Endometrial microvascular endothelial cells (primary cell): ENCODE data around the gene PCTP. TPM values are rescaled to one million over a fixed set of nuclear protein-coding genes. Genes with fewer than 3 reads are reported as not detected.

Experiments
- in situ Hi-C: cut with HindIII; loops from 2 replicates; pipeline ENCODE4 v1.10.0; 2017; ENCODE audit warnings: low sequenced_read_pairs, low pct_unique_long_range_greater_than_20kb; ENCODE audit errors: inconsistent ontology term
- total RNA-seq: library from RNA; depleted of rRNA; stranded (reverse); fragments of >200 nt; gene quantifications from one replicate; pipeline ENCODE4 v1.2.3, GENCODE V29; 2015; ENCODE audit errors: inconsistent ontology term

The PCTP gene
- total RNA-seq = 36.7 TPM

DNA sequence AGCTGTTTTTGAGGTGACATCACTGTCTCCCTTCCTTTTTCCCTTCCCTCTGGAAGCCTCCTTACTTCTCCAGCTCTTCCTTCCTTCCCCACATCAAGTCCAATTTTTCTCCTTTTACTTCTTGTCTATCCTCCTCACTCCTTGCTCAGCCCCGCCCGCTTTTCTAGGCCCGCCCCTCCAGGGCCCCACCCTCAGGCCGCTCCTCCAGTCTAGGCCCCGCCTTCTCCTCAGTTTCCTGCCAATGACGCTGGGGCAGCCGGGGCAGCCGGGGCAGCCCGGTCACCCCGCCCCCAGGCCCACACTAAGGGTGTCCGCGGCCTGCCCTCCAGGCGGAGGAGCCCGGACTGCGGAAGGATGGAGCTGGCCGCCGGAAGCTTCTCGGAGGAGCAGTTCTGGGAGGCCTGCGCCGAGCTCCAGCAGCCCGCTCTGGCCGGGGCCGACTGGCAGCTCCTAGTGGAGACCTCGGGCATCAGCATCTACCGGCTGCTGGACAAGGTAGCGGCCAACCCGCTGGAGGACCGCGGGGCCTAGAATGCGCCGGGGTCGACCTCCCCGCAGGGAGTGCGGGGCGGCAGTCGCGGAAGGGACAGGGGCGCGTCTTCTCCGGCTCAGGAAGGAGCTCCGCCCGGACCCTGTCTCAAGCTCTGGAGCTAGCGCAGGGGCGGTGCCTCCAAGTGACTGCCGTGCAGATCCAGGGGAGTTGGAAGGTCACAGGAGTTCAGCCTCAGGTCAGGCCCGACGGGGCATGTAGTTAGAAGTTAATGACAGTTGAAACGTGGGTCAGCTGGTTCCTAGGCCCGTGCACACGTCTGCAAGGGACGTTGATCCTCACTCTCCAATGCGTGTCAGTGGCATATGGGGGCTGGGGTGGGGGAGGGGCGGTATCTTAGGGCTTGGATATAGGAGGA is at the start of gene PCTP:
Gene PCTP, plus strand, starts transcription at position 302 of the 908 bp plus-strand sequence. Its CDS starts 53 bp downstream, at position 355.
- in situ Hi-C loops = no loop called here

DNA sequence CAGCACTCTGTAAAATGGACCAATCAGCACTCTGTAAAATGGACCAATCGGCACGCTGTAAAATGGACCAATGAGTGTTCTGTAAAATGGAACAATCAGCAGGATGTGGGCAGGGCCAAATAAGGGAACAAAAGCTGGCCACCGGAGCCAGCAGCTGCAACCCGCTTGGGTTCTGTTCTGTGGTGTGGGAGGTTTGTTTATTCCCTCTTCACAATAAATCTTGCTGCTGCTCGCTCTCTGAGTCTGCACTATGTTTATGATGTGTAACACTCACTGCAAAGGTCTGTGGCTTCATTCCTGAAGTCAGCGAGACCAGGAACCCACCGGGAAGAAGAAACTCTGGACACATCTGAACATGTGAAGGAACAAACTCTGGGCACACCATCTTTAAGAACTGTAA is 48.7 kb upstream of the PCTP start:
- in situ Hi-C loops = no loop called here

DNA sequence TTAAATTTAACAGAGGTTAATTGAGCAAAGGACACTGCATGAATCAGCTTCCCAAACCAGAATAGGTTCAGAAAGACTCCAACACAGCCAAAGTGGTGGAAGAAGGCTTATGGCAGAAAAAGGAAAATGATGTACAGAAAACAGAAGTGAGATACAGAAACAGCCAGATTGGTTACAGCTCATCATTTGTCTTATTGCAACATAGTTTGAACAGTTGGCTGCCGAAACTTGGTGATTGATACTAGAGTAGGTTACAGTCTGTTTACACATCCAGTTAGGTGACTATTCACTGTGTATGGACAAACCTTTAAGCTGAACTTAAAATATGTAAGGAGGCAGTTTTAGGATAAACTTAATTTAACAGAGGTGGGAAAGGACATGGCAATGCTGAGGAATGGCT is 46.5 kb upstream of the PCTP start:
- in situ Hi-C loops = no loop called here

DNA sequence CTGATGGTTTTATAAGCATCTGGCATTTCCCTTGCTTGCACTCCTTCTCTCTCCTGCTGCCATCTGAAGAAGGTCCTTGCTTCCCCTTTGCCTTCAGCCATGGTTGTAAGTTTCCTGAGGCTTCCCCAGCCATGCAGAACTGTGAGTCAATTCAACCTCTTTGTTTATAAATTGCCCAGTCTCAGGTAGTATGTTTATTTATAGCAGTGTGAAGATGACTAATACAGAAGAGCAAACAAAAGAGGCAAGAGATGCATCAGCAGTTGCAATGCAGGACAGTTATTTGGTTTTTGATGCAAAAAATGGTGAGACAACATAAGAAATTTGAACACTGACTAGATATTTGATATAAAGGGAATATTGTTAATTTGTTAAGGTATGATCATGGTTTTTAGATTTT is 45.0 kb upstream of the PCTP start:
- in situ Hi-C loops = no loop called here

DNA sequence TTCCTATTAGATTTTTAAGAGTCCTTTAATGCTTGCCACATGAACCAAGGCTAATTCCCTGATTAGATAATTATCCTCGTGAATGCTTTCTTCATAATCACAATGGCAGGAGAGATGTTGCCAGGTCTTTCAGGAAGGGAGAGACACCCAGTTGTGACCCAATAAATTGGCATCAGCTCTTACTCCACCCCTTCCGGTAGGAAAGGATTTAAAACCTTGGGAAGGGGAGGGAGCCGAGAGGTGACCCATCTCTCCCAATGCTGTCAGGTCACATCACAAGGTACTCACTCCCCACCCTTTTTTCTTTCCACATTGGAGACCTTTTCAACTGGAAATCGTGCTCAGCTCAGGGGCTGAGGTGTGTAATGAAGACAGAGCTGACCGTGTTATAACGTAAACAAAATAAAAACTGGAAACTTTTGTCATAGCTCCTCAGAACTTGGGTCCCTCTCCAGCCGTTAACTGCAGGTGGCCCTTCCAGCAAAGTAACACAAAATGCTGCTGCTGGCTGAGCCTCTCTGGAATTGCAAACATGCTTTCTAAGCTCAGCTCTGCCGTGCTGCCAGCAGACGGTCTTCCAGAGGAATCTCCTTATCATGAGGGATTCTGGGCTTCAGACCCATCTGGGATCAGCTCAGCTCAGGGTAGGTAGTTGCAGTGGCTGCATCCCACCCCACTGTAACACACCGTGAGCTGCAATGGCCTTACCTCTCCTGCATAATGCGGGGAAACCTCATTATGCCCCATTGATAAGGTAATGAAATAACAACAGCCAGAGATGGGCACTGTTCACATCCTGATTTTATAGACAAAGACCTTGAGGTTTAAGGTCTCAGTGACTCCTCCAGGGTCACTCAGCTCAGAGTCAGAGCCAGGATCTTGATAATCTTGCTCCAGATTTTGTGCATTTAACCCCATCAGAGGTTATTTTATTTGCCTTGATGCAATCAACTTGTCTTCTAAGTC is 43.8 kb upstream of the PCTP start:
- in situ Hi-C loops = no loop called here

DNA sequence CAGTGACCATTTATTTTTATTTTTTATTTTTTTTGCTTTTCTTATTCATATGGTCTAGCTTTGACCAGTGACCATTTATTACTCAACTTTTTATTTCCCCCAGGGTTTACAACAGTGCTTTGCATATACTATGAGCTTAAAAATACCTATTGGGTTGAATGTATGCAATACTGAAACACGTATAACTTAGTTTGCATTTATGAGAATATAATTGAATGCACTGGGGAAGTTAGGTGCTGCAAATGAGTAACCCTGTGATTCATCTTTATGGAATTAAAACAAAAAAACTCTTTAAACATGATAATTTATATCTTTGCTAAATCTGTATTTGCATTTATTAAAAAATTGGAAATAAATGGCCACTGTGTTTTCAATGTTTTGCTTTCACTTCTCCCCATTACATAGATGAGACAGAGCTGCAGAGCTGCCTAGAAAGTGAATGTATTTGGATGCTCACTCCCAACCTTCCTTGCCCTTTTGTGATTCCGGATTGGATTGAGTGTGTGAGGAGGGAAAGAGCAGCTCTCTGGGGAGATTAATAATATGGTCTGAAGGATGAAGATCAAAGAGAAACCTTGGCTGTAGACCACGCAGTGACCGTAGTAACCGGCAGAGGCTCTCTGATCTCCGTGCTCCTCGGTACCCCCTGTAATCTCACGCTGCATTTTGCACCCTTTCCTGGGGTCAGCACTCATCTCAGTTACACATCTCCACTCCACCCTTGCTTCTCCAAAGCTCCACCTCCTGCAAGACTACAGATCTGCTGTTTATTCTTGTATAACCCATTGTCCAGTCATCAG is 42.5 kb upstream of the PCTP start:
- in situ Hi-C loops = no loop called here

DNA sequence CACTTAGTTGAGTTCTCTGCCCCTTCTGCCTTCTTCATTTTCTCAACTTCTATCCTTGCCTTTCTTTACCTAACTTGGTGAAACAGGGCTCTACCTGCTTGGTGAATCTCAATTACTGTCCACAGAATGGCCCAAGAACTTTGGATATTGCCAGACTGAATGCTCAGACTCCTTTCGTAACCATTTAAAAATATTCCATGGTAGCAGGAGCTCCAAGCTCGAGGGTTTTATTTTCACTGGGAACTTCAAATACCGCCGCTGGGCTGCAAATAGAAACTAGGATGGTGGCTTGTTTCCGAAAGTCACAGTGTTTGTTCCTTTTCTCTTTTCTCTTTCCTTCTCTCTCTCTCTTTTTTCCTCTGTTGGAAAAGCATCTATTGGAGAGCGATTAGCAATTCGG is 41.4 kb upstream of the PCTP start:
- in situ Hi-C loops = no loop called here

DNA sequence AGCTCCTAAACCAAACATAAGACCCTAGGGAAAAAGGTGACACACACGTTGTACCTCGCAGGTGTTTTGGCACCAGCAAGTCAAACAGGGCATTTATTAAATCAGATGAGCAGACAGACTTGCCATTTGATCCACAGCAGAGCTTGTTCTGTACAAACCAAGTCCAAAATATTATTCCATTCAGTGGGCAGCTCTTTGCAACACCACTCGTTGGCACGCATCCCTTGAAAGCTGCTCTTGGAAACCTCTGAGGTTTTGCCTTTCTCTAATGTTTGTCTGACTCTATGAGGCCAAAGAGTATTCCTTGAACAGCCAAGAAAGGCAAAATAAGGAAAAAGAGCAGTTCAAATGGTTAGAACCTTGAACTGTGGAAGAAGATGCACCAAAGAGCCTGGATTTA is 40.9 kb upstream of the PCTP start:
- in situ Hi-C loops = no loop called here

DNA sequence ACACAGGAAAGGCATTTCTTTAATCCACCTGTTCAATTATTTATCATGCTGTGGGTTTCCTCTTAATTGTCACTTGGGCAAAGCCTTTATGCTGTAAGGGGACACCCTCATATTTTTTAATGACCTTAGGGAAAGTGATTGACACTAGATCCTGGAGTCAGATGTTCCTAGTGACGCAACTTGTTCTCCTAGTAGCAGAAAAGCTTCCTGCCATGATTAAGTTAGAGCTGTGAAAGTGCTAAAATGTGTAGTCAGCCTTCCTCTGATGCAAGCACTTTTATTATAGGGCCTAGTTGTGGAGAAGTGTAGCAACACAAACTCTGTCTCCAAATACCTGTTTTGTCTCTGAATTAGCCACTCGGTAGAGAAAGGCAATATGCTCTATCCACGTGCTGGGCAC is 40.4 kb upstream of the PCTP start:
- in situ Hi-C loops = no loop called here

DNA sequence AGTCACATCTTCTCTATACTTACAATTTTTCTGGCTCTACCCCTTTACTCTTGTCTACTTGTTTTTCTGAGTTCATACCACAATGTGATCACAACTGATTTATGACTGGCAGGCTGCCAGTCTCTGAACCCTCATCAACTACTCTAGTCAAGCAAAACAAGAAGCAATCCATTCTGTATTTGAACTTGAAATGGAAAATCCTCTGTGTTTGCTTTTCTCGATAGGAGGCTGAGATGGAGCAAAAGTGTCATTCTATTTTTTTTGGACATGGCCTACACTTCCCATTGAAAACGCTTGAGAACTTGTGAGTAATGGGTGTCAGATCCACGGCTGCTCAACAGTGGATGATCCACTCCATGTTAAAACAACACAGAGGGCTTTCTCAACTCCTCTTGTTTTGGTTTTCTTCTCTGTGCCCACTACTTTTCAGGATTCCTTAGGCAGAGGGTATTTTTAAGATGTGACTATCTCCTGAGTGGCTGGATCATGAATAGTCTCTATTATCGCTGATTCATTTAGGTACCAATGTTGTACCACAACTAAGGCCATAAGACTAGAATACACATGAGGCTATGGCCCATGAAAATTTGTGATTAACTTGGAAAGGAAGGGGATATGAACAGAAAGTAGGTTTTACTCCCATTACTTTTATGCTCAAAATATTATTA is 39.9 kb upstream of the PCTP start:
- in situ Hi-C loops = no loop called here

DNA sequence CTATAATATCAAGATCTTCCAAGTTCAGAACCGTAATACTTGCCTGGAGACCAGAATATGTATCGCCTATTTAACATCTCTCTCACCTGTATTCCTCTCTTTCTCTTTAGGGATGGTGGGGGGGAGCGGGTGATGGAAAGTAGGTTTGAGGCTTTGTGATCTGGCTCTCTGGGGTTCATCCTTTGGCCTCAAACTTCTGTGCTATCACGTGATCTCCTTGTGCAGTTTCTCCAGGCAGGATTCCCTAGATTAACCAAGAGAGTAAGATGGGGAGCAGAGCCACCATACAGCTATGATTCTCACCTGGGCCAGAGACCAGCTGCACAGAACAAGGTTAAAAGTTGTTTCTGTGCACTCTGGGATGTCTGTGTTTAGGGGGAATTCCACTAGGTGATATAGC is 33.4 kb upstream of the PCTP start:
- in situ Hi-C loops = no loop called here

DNA sequence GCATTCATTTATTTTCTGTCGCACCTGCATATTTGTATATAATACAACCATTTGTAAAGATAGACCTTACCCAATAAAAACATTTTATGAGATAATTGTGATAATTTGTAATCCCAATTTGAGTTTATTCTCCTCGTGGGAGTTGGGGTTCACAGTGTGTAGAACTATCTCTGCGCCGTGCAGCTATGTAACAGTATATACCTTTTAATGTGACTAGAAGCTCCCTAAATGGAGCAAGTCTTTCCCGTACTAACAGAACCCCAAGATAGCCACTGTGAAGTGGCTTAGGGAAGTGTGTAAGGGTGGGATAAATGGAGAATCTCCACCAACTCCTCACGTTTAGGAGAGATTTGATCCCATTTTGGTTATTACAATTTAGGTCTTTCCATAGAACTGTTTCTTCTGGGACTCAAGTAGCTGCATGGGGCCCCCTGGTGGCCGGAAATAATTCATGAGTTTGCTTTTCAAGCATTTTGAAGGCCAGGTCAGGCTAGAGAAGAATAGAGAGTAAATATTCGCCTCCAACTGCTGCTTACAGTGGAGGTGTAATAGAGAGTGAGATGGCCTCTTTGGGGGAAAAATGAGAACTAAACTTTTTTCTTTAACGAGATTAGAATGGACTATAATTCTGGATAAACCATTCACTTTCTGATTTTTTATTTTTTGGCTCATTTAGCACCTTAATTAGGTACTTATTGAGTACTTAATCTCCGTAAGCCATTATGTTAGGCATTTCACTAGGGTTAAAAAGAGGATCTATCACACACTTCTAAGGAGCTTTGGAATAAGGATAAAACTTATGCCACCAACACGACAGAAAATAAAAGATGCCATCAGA is 32.7 kb upstream of the PCTP start:
- in situ Hi-C loops = no loop called here

DNA sequence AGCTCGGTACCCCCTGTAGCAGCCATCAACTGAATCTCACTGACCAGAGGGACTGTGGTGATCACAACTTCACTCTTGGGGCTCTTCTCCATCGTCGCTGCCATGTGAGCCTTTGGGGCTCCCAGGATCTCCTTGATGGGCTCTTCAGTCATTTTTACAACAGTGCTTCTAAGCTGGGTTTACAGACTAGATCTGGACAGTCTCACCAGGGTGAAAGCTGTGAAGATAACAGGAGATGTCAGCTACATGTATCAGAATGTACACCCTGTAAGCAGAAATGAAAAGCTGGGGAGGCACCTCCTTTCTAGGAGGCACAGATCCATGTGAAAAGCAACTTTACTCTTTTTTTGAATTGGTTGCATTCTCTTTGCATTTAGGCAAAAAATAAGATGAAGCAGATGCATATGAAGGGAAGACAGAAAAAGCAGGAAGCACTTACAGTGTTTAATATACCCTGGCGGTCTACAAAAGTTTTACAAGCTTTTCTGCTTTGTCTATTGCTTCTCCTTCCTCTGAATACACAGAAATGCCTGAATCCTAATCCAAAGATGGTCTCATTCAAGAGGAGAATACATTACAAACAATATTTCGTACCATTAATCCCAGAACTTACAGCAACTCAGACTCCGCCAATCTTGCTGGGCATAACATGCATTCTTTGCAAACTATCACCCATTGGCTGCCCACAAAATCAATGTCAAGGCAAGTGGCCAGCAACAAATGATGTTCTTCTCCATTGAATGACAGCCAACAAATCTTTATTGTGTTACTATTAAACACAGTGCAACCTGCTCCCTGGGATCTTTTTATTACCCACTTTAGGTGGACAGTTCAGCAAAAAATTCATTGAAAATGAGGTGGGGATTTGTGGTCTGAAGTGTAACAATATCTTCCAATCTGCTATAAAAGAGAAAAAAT is 29.7 kb upstream of the PCTP start:
- in situ Hi-C loops = loop anchor here (5.0 kb wide), 3 partner anchors 41 to 189 kb away; no protein-coding TSS in a partner anchor

DNA sequence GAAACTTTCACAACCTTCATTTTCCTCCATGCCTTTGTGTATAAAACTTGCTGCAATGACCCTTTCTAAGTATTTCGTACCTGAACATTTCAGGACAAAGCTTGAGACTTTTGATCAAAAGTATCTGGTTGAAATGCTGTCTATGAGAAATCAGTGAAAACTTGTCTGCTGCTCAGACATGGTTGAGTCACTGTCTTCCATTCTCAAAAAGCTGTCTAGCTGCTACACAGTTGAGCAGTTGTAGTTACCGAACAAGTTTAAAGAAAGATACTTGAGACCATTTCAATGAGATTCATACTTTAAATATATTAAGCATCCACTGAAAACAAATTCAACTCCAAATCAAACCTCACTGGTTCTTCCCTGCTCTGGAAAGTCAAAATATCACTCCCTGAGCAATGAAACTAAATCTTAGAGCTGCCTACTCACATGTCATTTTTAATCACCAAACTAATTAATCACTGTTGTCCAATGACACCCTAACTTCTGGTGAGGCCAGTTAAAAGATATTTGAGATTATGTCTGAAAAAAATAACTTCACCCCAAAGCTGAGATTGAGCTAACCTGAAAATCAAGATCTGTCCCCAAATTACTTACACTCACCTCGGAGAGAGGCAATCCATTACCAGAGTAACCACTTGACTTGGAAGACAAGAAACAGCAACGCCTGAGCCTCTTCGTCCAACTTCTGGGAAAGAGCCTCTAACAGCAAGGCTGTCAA is 28.7 kb upstream of the PCTP start:
- in situ Hi-C loops = loop anchor here (5.0 kb wide), 3 partner anchors 40 to 190 kb away; no protein-coding TSS in a partner anchor

DNA sequence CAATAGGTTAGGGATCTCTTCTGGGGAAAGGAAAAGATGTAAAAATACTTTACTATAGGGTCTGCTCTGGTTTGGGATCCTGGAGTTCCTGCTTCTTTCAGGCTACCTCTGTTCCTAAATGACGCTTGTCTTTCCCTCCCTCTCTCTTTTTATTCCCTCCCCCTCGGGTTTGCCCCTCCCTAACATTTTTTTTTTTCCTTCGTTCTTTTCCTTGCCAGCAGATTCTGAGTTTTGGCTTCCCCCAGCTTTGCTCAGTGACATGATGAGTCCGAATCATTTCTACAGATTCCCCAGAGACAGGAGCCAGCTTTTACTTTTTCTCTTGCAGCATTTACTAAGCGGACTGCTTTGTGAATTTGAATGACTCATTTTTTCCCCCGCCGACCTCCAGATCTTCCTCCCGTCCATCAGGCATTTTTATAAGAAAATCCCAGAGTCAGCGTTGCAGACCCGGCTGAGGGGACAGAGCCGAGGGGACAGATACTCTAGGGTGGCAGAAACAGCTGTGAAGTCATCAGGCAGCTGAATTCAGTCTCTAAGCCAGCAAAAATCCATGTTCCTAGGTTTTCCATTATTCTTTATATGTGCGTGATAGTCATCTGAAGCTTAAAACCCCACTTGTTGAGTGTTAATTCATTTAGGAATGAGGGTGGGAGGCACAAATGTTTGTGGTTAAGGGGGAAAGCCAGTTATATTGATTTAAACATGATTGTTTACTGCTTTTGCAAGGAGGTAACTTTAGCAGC is 27.9 kb upstream of the PCTP start, which contains the start of gene TMEM100:
Gene TMEM100, minus strand, starts transcription at position 123 of the 746 bp plus-strand sequence. CDS start 1,794 bp downstream, outside the sequence.
- in situ Hi-C loops = loop anchor here (5.0 kb wide), 3 partner anchors 39 to 191 kb away; no protein-coding TSS in a partner anchor
